ENCODE results near the gene NFATC2.

NFATC2 gene

DNA sequence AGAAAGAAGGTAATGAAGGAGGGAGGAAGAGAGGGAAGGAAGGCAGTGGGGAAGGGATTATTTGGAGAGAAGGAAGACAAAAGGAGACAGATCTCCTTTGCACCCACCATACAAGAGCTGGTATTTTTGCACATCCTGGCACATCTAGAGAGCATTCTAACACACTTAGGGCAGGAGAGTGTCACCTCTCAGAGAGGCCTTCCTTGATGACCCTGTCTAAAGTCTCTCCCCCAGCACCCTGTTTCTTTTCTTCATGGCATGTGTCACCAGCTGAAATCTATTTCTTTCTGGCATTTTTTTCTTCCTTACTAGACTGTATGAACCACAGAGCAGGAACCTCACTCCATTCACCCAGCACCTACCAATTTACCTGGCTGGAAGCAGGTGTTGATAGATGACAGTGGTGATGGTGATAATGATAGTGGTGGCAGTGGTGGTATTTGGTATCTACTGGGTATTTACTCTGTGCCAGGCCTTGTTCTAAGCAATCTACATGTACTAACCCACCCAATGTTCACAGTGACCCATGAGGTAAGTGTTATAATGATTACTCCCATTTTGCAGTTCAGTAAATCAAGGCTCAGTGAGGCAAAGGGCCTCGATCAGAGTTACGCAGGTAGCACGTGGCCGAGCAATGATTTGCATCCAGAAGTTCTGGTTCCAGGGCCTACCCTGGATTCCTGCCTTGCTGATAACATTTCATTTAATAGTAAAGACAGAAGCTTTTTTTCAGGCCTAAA is 131.8 kb downstream of the NFATC2 start:
- peaks cover 17% of the 10 kb centered on the region for H3K4me1 ChIP-seq (ENCODE audit: control insufficient read depth, insufficient read depth, low read length)
- H3K36me3 ChIP-seq (ENCODE audit: control insufficient read depth, insufficient read depth, low read length): no peaks in the 10 kb centered on the region
- no peak overlapping the region for H3K9ac ChIP-seq (ENCODE audit: low read length)
- no peaks in the 10 kb centered on the region; the same call in 1 of the 2 replicates for H3K9me3 ChIP-seq (ENCODE audit: control insufficient read depth, insufficient read depth, low read depth, low read length)
- no peaks in the 10 kb centered on the region for H3K27me3 ChIP-seq (ENCODE audit: control insufficient read depth, insufficient read depth, low read length)
- H3K27ac ChIP-seq (ENCODE audit: low read depth, low read length): no peak overlapping the region
- no peak overlapping the region for H3K4me3 ChIP-seq (ENCODE audit: low read depth, low read length)

DNA sequence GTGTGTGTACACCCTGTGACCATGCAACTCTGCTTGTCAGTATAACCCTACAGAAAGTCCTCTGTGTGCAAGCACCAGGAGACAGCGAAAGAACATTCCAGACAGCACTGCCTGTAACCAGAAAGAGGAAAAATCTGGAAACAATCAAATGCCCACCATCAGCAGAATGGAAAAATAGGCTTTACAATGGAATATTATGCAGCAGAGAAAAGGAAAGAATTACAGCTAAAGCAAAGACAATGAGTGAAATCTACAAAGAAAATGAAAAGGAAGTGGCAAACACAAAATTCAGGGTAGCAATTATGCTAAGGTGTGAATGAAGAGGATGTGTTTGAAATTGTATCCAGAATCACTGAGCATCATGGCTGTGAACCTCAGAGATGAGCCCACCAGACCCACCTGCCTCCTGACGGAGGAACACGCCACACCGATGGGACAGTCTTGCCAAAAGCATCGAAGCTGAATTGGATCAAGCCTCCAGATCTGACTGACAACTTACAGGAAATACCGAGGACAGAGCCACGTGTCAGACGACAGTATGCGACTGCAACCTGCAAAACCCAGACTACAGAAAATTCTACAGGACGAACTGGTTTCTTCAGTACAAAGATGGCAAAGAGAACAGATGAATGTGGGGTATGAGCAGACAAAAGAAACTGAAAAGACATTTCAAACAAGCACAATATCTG is 133.2 kb downstream of the NFATC2 start:
- Histone ChIP-seq H3K36me3 (ENCODE audit: control insufficient read depth, insufficient read depth, low read length) (no peaks in the 10 kb centered on the region), H3K27ac (ENCODE audit: low read depth, low read length) (no peak overlapping the region), H3K27me3 (ENCODE audit: control insufficient read depth, insufficient read depth, low read length) (no peaks in the 10 kb centered on the region), H3K9me3 (ENCODE audit: control insufficient read depth, insufficient read depth, low read depth, low read length) (no peaks in the 10 kb centered on the region; the same call in 1 of the 2 replicates), H3K9ac (ENCODE audit: low read length) (no peak overlapping the region), H3K4me1 (ENCODE audit: control insufficient read depth, insufficient read depth, low read length) (peaks cover 27% of the 10 kb centered on the region), H3K4me3 (ENCODE audit: low read depth, low read length) (no peak overlapping the region)

DNA sequence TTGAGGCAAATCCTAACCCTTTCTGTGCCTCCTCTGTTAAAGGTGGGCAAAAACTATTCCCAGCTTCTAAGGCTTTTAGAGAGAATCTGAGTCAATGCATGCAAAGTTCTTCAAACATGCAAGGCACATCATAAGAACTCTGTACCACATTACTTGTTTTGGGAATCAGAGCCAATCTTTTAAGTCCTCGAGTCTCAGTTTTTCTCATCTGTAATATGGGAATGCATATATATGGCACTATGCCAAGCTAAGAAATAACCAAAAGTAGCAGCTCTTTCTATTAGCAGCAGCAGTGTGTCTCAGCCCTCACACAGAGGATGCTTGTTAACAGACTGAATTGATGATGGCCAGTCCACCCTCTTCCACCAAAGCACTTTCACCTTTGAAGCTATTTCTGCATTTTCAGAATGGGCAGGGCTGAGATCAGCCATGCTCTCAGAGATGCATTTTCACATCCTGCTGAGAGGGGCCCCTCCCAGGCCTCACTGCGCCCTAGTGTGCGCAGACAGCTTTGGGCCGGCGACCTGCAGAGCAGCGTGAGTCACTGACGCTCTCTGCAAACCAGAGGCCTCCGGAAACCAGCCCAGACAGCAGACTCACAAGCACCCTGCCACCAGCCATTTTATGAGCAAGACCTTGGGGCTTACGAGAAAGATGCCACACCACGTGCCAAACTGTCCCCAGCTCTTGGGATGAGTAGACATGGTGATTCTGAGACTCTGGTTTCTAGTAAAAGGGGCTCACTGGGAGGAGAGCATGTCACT is 138.0 kb downstream of the NFATC2 start:
- Histone ChIP-seq H3K9ac (ENCODE audit: low read length) (no peak overlapping the region), H3K27me3 (ENCODE audit: control insufficient read depth, insufficient read depth, low read length) (no peaks in the 10 kb centered on the region), H3K4me1 (ENCODE audit: control insufficient read depth, insufficient read depth, low read length) (peaks cover 12% of the 10 kb centered on the region), H3K9me3 (ENCODE audit: control insufficient read depth, insufficient read depth, low read depth, low read length) (no peaks in the 10 kb centered on the region; the same call in 1 of the 2 replicates), H3K4me3 (ENCODE audit: low read depth, low read length) (no peak overlapping the region), H3K27ac (ENCODE audit: low read depth, low read length) (no peak overlapping the region; the same call in 1 of the 2 replicates), H3K36me3 (ENCODE audit: control insufficient read depth, insufficient read depth, low read length) (no peaks in the 10 kb centered on the region)

DNA sequence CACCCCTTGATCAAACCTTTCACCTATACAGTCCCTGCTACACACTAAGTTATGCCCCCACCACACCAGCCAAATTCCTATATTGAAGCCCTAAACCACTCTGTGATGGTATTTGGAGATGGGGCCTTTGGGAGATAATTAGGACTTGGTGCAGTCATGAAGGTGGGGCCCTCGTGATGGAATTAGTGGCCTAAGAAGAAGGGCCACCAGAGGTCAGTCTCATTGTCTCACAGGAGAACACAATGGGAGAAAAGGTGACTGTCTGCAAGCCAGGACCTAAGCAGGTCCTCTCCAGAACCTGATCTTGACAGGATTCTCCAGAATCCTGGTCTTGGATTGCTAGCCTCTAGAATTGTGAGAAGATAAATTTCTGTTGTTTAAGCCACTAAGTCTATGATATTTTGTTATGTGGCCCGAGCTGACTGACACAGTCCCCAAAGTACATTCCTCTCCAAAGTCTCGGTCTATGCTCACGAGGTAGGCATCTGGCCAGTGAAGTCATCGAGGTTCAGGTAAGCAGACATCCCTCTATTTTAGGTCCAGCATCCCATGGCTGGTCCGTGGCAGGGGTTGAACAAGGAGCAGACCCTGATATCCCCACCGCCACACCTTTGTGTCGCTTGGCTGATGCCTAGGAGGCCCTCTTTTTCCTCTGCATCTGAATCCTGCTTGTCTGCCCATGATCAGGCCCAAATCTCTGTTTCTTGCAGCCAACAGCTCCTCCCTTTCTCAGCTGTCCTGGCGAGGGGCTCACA is 138.9 kb downstream of the NFATC2 start:
- peaks cover 12% of the 10 kb centered on the region for H3K4me1 ChIP-seq (ENCODE audit: control insufficient read depth, insufficient read depth, low read length)
- no peaks in the 10 kb centered on the region for H3K36me3 ChIP-seq (ENCODE audit: control insufficient read depth, insufficient read depth, low read length)
- H3K9ac ChIP-seq (ENCODE audit: low read length): no peak overlapping the region
- no peak overlapping the region for H3K27ac ChIP-seq (ENCODE audit: low read depth, low read length)
- H3K9me3 ChIP-seq (ENCODE audit: control insufficient read depth, insufficient read depth, low read depth, low read length): no peaks in the 10 kb centered on the region
- H3K27me3 ChIP-seq (ENCODE audit: control insufficient read depth, insufficient read depth, low read length): no peaks in the 10 kb centered on the region
- no peak overlapping the region for H3K4me3 ChIP-seq (ENCODE audit: low read depth, low read length)

DNA sequence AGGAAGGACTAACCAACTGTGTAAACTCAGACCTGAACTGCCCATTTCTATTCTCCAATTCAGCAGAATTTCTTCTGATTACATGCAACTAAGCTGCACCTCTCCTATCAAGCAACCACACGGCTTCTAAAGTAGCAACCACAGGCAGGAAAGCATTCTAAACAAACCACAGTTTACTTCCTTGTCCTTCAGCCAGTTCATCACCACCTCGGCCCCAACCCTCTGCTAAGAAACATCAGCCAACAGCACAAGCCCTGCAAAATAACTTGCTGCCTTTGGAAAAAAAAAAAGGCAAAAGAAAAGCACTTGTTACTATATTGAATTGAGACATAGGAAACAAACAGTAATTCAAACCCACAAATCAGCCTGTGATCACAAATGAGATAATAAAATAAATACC is 140.3 kb downstream of the NFATC2 start:
- Histone ChIP-seq H3K36me3 (ENCODE audit: control insufficient read depth, insufficient read depth, low read length) (no peaks in the 10 kb centered on the region), H3K27me3 (ENCODE audit: control insufficient read depth, insufficient read depth, low read length) (no peaks in the 10 kb centered on the region), H3K9ac (ENCODE audit: low read length) (no peak overlapping the region), H3K27ac (ENCODE audit: low read depth, low read length) (no peak overlapping the region), H3K4me1 (ENCODE audit: control insufficient read depth, insufficient read depth, low read length) (peaks cover 19% of the 10 kb centered on the region), H3K9me3 (ENCODE audit: control insufficient read depth, insufficient read depth, low read depth, low read length) (no peaks in the 10 kb centered on the region), H3K4me3 (ENCODE audit: low read depth, low read length) (no peak overlapping the region)

DNA sequence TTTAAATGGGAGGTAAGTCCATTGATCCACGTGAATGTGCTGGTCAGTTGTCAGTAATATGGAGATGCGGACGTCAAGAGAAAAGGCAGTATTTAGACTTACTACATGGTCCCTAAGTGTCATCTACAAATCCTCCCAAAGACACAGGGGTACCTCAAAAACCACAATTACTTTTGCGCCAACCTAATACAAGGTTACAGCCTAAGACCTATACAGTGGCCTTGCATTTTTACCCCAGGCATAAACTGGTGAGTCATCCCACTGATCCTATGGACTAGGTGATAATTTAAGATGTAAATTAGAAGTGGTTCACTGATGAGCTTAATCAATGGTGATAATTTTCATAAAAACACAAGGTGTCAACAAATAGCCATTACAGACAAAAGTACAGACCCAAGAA is 141.0 kb downstream of the NFATC2 start:
- Histone ChIP-seq H3K36me3 (ENCODE audit: control insufficient read depth, insufficient read depth, low read length) (no peaks in the 10 kb centered on the region), H3K4me1 (ENCODE audit: control insufficient read depth, insufficient read depth, low read length) (peaks cover 25% of the 10 kb centered on the region)

DNA sequence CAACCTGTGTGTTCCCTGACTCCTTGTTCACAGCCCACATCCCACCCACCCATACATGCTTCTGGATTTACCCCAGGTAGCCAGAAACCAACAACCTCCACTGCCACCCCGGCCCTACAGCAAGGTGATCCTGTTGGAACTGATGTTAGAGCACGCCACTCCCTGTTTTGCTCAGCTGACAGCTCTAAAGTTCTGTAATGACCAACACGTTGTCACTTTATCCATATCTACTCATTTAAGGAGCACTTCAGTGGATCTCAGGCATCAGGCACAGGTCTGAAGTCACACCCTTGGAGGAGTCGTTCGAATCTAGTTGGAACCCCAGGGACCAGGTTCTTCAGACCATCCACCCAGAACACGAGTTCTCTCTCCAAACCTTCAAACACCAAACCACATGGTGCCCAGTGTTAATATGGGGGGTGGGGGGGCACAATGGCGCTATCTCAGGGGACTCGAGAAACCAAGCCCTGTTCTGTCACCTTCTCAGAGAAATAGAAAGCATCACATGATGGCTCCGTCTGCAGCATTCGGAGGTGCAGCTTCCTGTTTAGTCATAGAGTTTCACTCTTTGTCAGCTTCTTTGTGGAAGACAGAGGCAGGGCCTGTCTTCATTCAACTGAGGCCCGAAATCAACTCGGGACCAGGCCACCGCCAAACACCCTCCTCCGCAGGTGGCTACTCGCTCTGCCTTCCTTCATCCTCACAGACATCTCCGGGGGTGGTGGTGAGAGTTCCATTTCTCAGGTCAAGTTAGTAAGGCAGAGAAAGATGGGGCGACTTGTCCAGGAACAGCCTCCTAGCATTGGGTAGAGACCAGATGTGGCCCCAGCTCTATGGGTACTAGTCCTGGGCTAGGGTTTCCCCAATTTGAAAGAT is 142.2 kb downstream of the NFATC2 start:
- Histone ChIP-seq H3K9ac (ENCODE audit: low read length) (no peak overlapping the region), H3K9me3 (ENCODE audit: control insufficient read depth, insufficient read depth, low read depth, low read length) (no peaks in the 10 kb centered on the region), H3K27ac (ENCODE audit: low read depth, low read length) (no peak overlapping the region), H3K4me3 (ENCODE audit: low read depth, low read length) (no peak overlapping the region), H3K27me3 (ENCODE audit: control insufficient read depth, insufficient read depth, low read length) (no peaks in the 10 kb centered on the region), H3K4me1 (ENCODE audit: control insufficient read depth, insufficient read depth, low read length) (peaks cover 26% of the 10 kb centered on the region), H3K36me3 (ENCODE audit: control insufficient read depth, insufficient read depth, low read length) (no peaks in the 10 kb centered on the region)

More for the DNA sequence above, 141.0 kb downstream of the NFATC2 start:
- no peak overlapping the region for H3K4me3 ChIP-seq (ENCODE audit: low read depth, low read length)
- H3K27ac ChIP-seq (ENCODE audit: low read depth, low read length): no peak overlapping the region
- no peaks in the 10 kb centered on the region for H3K27me3 ChIP-seq (ENCODE audit: control insufficient read depth, insufficient read depth, low read length)
- H3K9ac ChIP-seq (ENCODE audit: low read length): no peak overlapping the region
- no peaks in the 10 kb centered on the region for H3K9me3 ChIP-seq (ENCODE audit: control insufficient read depth, insufficient read depth, low read depth, low read length)

DNA sequence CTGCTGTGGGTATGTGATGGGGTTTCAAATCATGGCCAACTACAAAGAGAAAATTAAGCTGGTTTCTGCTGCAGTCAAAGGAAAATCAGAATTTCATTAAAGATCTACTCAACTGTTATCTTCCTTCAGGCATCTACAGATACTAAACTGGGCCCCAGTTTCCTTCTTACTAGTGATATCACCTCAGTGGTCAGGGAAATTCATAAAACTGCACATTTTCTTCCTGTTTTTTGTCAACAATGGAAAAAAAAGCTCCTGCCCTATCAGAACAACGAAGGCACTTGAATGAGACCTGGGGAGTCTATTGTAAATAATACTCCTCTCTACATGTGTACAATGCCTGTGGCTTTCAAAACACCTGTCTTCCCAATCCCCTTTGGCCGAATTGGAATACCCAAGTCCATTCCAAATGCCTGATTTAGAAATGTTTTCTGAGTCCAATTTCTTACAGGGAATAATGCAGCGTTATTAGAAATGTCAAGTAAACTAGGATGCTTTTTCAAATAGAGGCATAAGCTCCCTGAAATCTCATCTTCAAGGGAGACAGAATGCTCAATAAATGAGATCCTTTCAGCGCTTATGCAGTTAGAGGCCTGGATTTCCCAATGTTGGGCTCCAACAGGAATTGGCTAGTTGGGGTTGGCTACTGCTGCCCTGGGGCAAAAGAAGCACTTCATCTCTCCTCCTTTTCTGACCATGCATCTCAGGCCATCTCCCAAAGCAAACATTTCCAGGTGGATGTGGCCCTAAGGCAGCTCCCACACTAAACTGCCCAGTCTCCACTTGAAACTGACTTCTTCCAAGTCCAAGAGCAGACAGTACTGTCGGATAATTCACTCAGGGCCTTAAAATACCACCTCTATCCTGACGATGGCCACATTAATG is 143.3 kb downstream of the NFATC2 start:
- Histone ChIP-seq H3K9ac (ENCODE audit: low read length) (no peak overlapping the region), H3K9me3 (ENCODE audit: control insufficient read depth, insufficient read depth, low read depth, low read length) (no peaks in the 10 kb centered on the region), H3K27me3 (ENCODE audit: control insufficient read depth, insufficient read depth, low read length) (no peaks in the 10 kb centered on the region), H3K4me1 (ENCODE audit: control insufficient read depth, insufficient read depth, low read length) (peaks cover 16% of the 10 kb centered on the region; the same call in 1 of the 2 replicates), H3K4me3 (ENCODE audit: low read depth, low read length) (no peak overlapping the region), H3K36me3 (ENCODE audit: control insufficient read depth, insufficient read depth, low read length) (no peaks in the 10 kb centered on the region), H3K27ac (ENCODE audit: low read depth, low read length) (no peak overlapping the region)

DNA sequence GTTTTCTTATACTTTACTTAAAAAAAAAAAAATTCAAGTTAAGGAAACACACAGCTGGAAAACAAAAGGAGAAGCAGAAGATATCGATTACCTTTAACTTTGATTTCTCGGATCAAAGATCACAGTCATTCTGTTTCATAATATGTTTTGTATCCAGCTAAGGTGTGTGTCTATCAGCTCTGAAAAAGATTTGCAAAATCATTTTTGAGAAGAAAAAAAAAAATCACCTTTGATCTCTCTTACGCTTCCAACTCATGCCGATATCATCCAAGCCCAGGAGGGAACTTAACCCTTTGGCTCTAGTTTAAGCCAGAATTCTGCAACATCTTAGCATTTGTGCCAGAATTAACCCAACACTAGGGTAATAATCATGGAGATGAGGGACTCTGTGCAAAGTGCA is 144.0 kb downstream of the NFATC2 start:
- Histone ChIP-seq H3K27ac (ENCODE audit: low read depth, low read length) (no peak overlapping the region), H3K27me3 (ENCODE audit: control insufficient read depth, insufficient read depth, low read length) (no peaks in the 10 kb centered on the region), H3K9ac (ENCODE audit: low read length) (no peak overlapping the region), H3K36me3 (ENCODE audit: control insufficient read depth, insufficient read depth, low read length) (no peaks in the 10 kb centered on the region), H3K4me3 (ENCODE audit: low read depth, low read length) (no peak overlapping the region), H3K9me3 (ENCODE audit: control insufficient read depth, insufficient read depth, low read depth, low read length) (no peaks in the 10 kb centered on the region), H3K4me1 (ENCODE audit: control insufficient read depth, insufficient read depth, low read length) (peaks cover 22% of the 10 kb centered on the region)
